ENCODE data around the gene BCL2L11. TPM values are rescaled to one million over a fixed set of nuclear protein-coding genes. Genes with fewer than 3 reads are reported as not detected.

BCL2L11 gene
- total and polyA plus RNA-seq, 9 of the 15 experiments (the other 6 are each of a cell fraction or from before 2014, with no cell fraction given) = 2.2 to 18.8 (median 5.0) TPM

- TF ChIP-seq IRF9 (tag; IDR thresholded peaks at IDR 0.05) (no peak), ZNF444 (CRISPR knock-in tag; IDR thresholded peaks at IDR 0.05) (no peak), ATF4 (CRISPR knock-in tag; IDR thresholded peaks at IDR 0.05) (no peak), MEIS2 (IDR thresholded peaks at IDR 0.05; ENCODE audit: partially characterized antibody) (peak; percentile 32), JUN (IDR thresholded peaks at IDR 0.05; ENCODE audit: borderline replicate concordance, low read depth, low read length) (no peak), JUN (CRISPR knock-in tag; IDR thresholded peaks at IDR 0.05; ENCODE audit: borderline replicate concordance) (no peak), DLX4 (CRISPR knock-in tag; IDR thresholded peaks at IDR 0.05) (no peak), ARID2 (IDR thresholded peaks at IDR 0.05) (0 out of 2 replicates have a peak, but pooled peaks have one; percentile 31), ZNF740 (CRISPR knock-in tag; IDR thresholded peaks at IDR 0.05) (no peak), ZNF740 (tag; IDR thresholded peaks at IDR 0.05) (no peak), DMBX1 (CRISPR knock-in tag; IDR thresholded peaks at IDR 0.05; ENCODE audit: borderline replicate concordance) (no peak; the same call in 1 of the 2 replicates), ZBED1 (IDR thresholded peaks at IDR 0.05) (no peak), ZNF76 (CRISPR knock-in tag; IDR thresholded peaks at IDR 0.05; ENCODE audit: borderline replicate concordance) (no peak), ZNF518B (CRISPR knock-in tag; IDR thresholded peaks at IDR 0.05) (no peak), RBM22 (IDR thresholded peaks at IDR 0.05; ENCODE audit: low read depth, low read length, poor library complexity, severe bottlenecking) (no peak), ZNF511 (CRISPR knock-in tag; IDR thresholded peaks at IDR 0.05) (peak; percentile 77; the same call in 1 of the 2 replicates), ID3 (CRISPR knock-in tag; IDR thresholded peaks at IDR 0.05) (no peak), ID3 (tag; IDR thresholded peaks at IDR 0.05) (no peak), ZNF23 (CRISPR knock-in tag; IDR thresholded peaks at IDR 0.05) (no peak), PYGO2 (tag; IDR thresholded peaks at IDR 0.05) (no peak)
Measured at GRCh38 chr2:111120253-111121027, at the start of gene BCL2L11 (continued).
